SK-N-SH (cell line): Measurements from ENCODE around the gene AMHR2. TPM values are rescaled to one million over a fixed set of nuclear protein-coding genes. Genes with fewer than 3 reads are reported as not detected.

Experiments used
- CTCF ChIA-PET: fragments of 300-600, 350-600 bp; formaldehyde crosslinking; extraction: SDS; loops from one replicate; lab custom pipeline; 2021; lab: Yijun Ruan, JAX
- POLR2A ChIA-PET: fragments of 350-600 bp; sonication (Branson Sonifier 250); formaldehyde crosslinking; extraction: SDS; loops from one replicate; lab custom pipeline; 2020; ENCODE audit warnings: antibody characterized with exemption, inconsistent platforms; lab: Yijun Ruan, JAX
- DNase-seq: peaks from one replicate; pipeline ENCODE4 v3.0.0; 2012
- H2AFZ ChIP-seq: fragments of 200-600 bp; sonication (generic); 2 replicates; pipeline ENCODE4 v1.8.1; 2016; ENCODE audit warnings: antibody characterized with exemption, mild to moderate bottlenecking, low read depth
- H3F3A ChIP-seq: fragments of 200-600 bp; sonication (generic); replicated peaks from 2 replicates; pipeline ENCODE3; 2016; ENCODE audit warnings: antibody characterized with exemption, mild to moderate bottlenecking; ENCODE audit not compliant: insufficient read depth
- H3K27ac ChIP-seq, 2 experiments: fragments of 200-500 bp in 1 of 2; fragments of 200-600 bp in 1 of 2; sonication (Bioruptor generic) in 1 of 2; sonication (generic), shearing (Covaris generic) in 1 of 2; 2 replicates each; pipeline versions ENCODE4 v1.5.1 to v1.6.1; 2014 to 2016; ENCODE audit warnings: low read depth in 2 of 2, inconsistent platforms in 1 of 2, low read length in 1 of 2, mild to moderate bottlenecking in 1 of 2, mixed read lengths in 1 of 2
- H3K27me3 ChIP-seq: fragments of 200-600 bp; sonication (generic), shearing (Covaris generic); 2 replicates; pipeline ENCODE4 v1.6.1; 2016; ENCODE audit warnings: mixed run types; ENCODE audit not compliant: insufficient read depth
- H3K36me3 ChIP-seq, 2 experiments: fragments of 200-500 bp in 1 of 2; fragments of 200-600 bp in 1 of 2; sonication (Bioruptor generic) in 1 of 2; sonication (generic) in 1 of 2; replicated peaks in 1 of 2; 2 replicates each; pipeline versions ENCODE3 to v1.5.1; 2014 to 2016; ENCODE audit warnings: low read length in 1 of 2, mild to moderate bottlenecking in 1 of 2; ENCODE audit not compliant: insufficient read depth in 2 of 2, control insufficient read depth in 1 of 2
- H3K4me1 ChIP-seq, 2 experiments: fragments of 200-500 bp in 1 of 2; fragments of 200-600 bp in 1 of 2; sonication (Bioruptor generic) in 1 of 2; sonication (generic), shearing (Covaris generic) in 1 of 2; 2 replicates each; pipeline versions ENCODE4 v1.5.1 to v1.6.1; 2014 to 2016; ENCODE audit warnings: low read depth in 1 of 2, low read length in 1 of 2, mixed run types in 1 of 2; ENCODE audit not compliant: insufficient read depth in 2 of 2, control insufficient read depth in 1 of 2
- H3K4me2 ChIP-seq: fragments of 200-600 bp; sonication (generic), shearing (Covaris generic); 2 replicates; pipeline ENCODE4 v1.6.1; 2017; ENCODE audit warnings: mixed run types
- H3K4me3 ChIP-seq, 2 experiments: fragments of 200-500 bp in 1 of 2; fragments of 200-600 bp in 1 of 2; sonication (Bioruptor generic) in 1 of 2; sonication (generic), shearing (Covaris generic) in 1 of 2; 2 replicates each; pipeline versions ENCODE4 v1.5.1 to v1.8.1; 2014 to 2016; ENCODE audit warnings: low read depth in 2 of 2, inconsistent platforms in 1 of 2, low read length in 1 of 2, mild to moderate bottlenecking in 1 of 2, mixed read lengths in 1 of 2, moderate library complexity in 1 of 2
- H3K79me2 ChIP-seq: fragments of 200-600 bp; sonication (generic); 2 replicates; pipeline ENCODE4 v1.8.1; 2017; ENCODE audit warnings: mild to moderate bottlenecking; ENCODE audit not compliant: insufficient read depth
- H3K9ac ChIP-seq: fragments of 200-600 bp; sonication (generic); 2 replicates; pipeline ENCODE4 v1.6.1; 2017; ENCODE audit warnings: mixed run types
- H3K9me2 ChIP-seq: fragments of 200-600 bp; sonication (generic); 2 replicates; pipeline ENCODE4 v1.6.1; 2017; ENCODE audit warnings: mixed run types
- H3K9me3 ChIP-seq: fragments of 200-600 bp; sonication (generic); 2 replicates; pipeline ENCODE4 v1.6.1; 2017; ENCODE audit warnings: mixed run types, mild to moderate bottlenecking, moderate library complexity
- H4K20me1 ChIP-seq: fragments of 200-600 bp; sonication (generic); 2 replicates; pipeline ENCODE4 v1.6.1; 2017; ENCODE audit warnings: mild to moderate bottlenecking, mixed run types; ENCODE audit not compliant: insufficient read depth
- CHD2 ChIP-seq: fragments of 150-350 bp; IDR thresholded peaks from 2 replicates; pipeline ENCODE4 v1.6.1; 2018; ENCODE audit warnings: low read length; ENCODE audit not compliant: partially characterized antibody
- ELF1 ChIP-seq: IDR thresholded peaks from 2 replicates; pipeline ENCODE4 v1.4.0; 2012
- EZH2phosphoT487 ChIP-seq: fragments of 200-600 bp; sonication (generic); IDR thresholded peaks from 2 replicates; pipeline ENCODE4 v1.6.1; 2017; ENCODE audit warnings: low read depth, mixed run types, mild to moderate bottlenecking, antibody characterized with exemption, moderate library complexity, borderline replicate concordance
- FOXJ3 ChIP-seq: sonication (generic); formaldehyde crosslinking; IDR thresholded peaks from 2 replicates; pipeline ENCODE4 v1.5.1; 2020; ENCODE audit warnings: mild to moderate bottlenecking, missing genetic modification reagents
- GABPA ChIP-seq: IDR thresholded peaks from 2 replicates; pipeline ENCODE4 v1.4.0; 2012; ENCODE audit warnings: low read depth, mild to moderate bottlenecking
- JUND ChIP-seq: IDR thresholded peaks from 2 replicates; pipeline ENCODE4 v1.4.0; 2012
- MEF2A ChIP-seq: IDR thresholded peaks from 2 replicates; pipeline ENCODE4 v1.4.0; 2012; ENCODE audit warnings: low read depth, borderline replicate concordance
- MXI1 ChIP-seq: IDR thresholded peaks from 2 replicates; pipeline ENCODE4 v1.6.1; 2012; ENCODE audit warnings: mild to moderate bottlenecking, low read depth, low read length, improper control_type of control experiment
- NFIC ChIP-seq: IDR thresholded peaks from 2 replicates; pipeline ENCODE4 v1.4.0; 2012; ENCODE audit warnings: borderline replicate concordance
- POLR2AphosphoS5 ChIP-seq: IDR thresholded peaks from 2 replicates; pipeline ENCODE4 v1.6.1; 2012; ENCODE audit warnings: low read depth, low read length
- RCOR1 ChIP-seq: fragments of 150-350 bp; IDR thresholded peaks from 2 replicates; pipeline ENCODE4 v1.6.1; 2017; ENCODE audit warnings: antibody characterized with exemption, low read length
- RFX5 ChIP-seq: IDR thresholded peaks from 2 replicates; pipeline ENCODE4 v1.6.1; 2012; ENCODE audit warnings: mild to moderate bottlenecking, improper control_type of control experiment, low read length
- RXRA ChIP-seq: IDR thresholded peaks from 2 replicates; pipeline ENCODE4 v1.4.0; 2012; ENCODE audit warnings: low read depth, mild to moderate bottlenecking, borderline replicate concordance
- SMC3 ChIP-seq: IDR thresholded peaks from 2 replicates; pipeline ENCODE4 v1.6.1; 2012; ENCODE audit warnings: low read depth, low read length, improper control_type of control experiment
- TCF12 ChIP-seq: IDR thresholded peaks from 2 replicates; pipeline ENCODE4 v1.4.0; 2012
- YY1 ChIP-seq: IDR thresholded peaks from 2 replicates; pipeline ENCODE4 v1.4.0; 2012; ENCODE audit warnings: low read depth, mild to moderate bottlenecking
- WGBS: methylation state at CpG from one replicate; pipeline ENCODE4 v1.1.6; 2017; ENCODE audit warnings: low lambda C conversion rate; 5-methylcytosine and 5-hydroxymethylcytosine counted together
- polyA plus RNA-seq, 3 experiments: library from polyadenylated mRNA; depleted of rRNA; stranded (reverse); fragments of >200 nt; gene quantifications; 2 replicates each; pipeline ENCODE4 v1.2.3, GENCODE V29; 2012
- TF ChIP-seq, protein P1 (sequence below): fragments of 150-350 bp; IDR thresholded peaks from 2 replicates; pipeline ENCODE4 v1.6.1; 2016; ENCODE audit warnings: mild to moderate bottlenecking, low read depth, low read length
- TF ChIP-seq, protein P2 (sequence below): IDR thresholded peaks from 2 replicates; pipeline ENCODE4 v1.4.0; 2012; ENCODE audit warnings: low read depth, borderline replicate concordance
- TF ChIP-seq, protein P3 (sequence below): IDR thresholded peaks from 2 replicates; pipeline ENCODE4; 2012

The AMHR2 gene
- polyA plus RNA-seq, 1 of the 3 experiments (the other 2 are of a cell fraction), result 0.03 TPM

DNA sequence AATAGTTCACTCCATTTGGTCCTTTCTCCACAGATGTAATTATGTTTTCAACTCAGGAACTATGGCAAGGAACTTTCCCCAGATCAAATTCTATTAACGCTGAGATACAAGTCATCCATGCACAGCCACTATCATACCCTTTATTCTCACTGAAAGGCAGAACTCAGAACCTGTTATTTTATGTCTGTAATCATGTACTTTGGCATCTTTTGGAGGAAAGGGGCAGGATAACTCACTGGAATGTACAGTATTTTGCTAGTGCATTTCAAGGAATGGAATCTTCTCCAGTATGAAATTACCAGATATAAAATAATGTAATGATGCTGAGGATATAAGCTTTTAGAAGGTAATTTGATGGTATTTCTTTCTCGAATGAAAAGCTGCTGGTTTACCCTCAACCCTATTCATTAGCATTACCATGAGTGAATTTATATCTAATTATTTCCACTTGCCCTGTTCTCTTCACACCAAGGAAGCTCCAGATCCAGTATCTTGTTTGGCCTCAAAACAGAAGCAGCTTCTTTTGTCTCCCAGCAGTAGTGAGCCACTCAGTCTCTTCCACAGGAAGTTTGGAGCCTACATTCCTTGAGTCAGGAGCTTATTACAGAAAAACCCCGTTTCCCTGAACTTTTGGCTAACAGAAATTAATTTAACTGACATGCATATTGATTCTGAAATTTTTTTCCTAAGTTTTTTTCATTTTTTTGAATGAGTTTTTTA lies 10.0 kb upstream of the AMHR2 start:
- H4K20me1 ChIP-seq, result no peaks in the 10 kb centered on the region
- POLR2A ChIA-PET, result interaction anchor here (1.4 kb wide), 1 partner anchor 34 kb away, joined by 4 read pairs; no protein-coding TSS in a partner anchor

DNA sequence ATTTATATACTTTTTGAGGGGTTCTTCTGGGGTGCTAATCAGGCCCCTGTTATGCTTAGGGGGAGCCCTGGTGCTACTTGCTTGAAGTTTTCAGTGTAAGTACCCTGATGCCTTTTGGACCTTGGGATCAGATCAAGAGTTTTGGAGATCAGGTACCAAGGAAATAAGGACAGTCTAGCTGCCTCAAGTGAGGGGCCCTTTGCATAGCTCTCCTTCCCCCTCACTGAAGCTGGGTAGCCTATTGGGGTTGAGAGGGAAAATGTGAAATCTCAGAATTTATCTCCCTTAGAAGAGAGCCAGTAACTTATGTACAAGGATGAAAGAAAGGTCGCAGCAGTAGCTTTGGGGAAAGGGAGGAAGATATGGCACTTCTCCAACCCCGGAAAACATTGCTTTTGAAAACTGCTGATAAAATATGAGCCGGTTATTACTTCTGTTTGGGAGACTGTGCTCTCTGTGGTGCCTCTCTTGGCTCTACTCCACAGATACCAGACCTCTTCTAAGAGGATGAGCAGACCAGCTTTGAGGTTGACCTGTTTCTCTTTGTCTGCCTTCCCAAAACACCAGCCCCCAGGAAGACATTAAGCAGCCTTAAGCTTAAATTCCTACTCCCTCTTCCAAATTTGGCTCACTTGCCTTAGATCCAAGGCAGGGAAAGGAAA lies 8.8 kb upstream of the AMHR2 start:
- no peaks in the 10 kb centered on the region for H4K20me1 ChIP-seq
- H3K27ac ChIP-seq, result peak overlapping the region; percentile 73 to 99
- no peaks in the 10 kb centered on the region for H3K9me3 ChIP-seq
- 2% methylated on average over 3 of the region's 3 CpGs for WGBS
- H3K4me2 ChIP-seq, result peak overlapping the region; percentile 69
- peaks cover 15 to 18% of the 10 kb centered on the region in 2 experiments for H3K36me3 ChIP-seq
- POLR2A ChIA-PET, result interaction anchor here (0.7 to 1.4 kb wide), 7 partner anchors 24 to 116 kb away, joined by 3 to 5 read pairs (median 4); partner anchors contain the start of gene MYG1
- no peak overlapping the region for H3K4me3 ChIP-seq
- DNase-seq, result peak; percentile 58
- H3F3A ChIP-seq, result peaks cover 43% of the 10 kb centered on the region
- no peaks in the 10 kb centered on the region for H3K27me3 ChIP-seq
- peaks cover 45 to 47% of the 10 kb centered on the region in 2 experiments for H3K4me1 ChIP-seq
- H2AFZ ChIP-seq, result no peak overlapping the region
- H3K79me2 ChIP-seq, result no peaks in the 10 kb centered on the region; the same call in 1 of the 2 replicates
- CTCF ChIA-PET, result interaction anchor here (0.8 to 2.8 kb wide), 8 partner anchors 9 to 83 kb away, joined by 3 to 23 read pairs (median 3); partner anchors contain the start of gene SP1
- no peak overlapping the region; the same call in 1 of the 2 replicates for H3K9ac ChIP-seq
- H3K9me2 ChIP-seq, result no peaks in the 10 kb centered on the region
- no peak for TF ChIP-seq MEF2A
- no peak for TF ChIP-seq FOXJ3
- TF ChIP-seq RCOR1, result peak; percentile 64
- TF ChIP-seq MXI1, result peak; percentile 21; the same call in 1 of the 2 replicates
- TF ChIP-seq, protein P1, sequence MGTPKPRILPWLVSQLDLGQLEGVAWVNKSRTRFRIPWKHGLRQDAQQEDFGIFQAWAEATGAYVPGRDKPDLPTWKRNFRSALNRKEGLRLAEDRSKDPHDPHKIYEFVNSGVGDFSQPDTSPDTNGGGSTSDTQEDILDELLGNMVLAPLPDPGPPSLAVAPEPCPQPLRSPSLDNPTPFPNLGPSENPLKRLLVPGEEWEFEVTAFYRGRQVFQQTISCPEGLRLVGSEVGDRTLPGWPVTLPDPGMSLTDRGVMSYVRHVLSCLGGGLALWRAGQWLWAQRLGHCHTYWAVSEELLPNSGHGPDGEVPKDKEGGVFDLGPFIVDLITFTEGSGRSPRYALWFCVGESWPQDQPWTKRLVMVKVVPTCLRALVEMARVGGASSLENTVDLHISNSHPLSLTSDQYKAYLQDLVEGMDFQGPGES, result no peak
- TF ChIP-seq RFX5, result no peak
- no peak for TF ChIP-seq GABPA
- peak; percentile 65 for TF ChIP-seq TCF12
- TF ChIP-seq NFIC, result peak; percentile 55; the same call in 1 of the 2 replicates
- no peak for TF ChIP-seq SMC3
- TF ChIP-seq YY1, result no peak
- TF ChIP-seq, protein P2, sequence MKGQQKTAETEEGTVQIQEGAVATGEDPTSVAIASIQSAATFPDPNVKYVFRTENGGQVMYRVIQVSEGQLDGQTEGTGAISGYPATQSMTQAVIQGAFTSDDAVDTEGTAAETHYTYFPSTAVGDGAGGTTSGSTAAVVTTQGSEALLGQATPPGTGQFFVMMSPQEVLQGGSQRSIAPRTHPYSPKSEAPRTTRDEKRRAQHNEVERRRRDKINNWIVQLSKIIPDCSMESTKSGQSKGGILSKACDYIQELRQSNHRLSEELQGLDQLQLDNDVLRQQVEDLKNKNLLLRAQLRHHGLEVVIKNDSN, result no peak
- no peak; the same call in 1 of the 2 replicates for TF ChIP-seq POLR2AphosphoS5
- TF ChIP-seq, protein P3, sequence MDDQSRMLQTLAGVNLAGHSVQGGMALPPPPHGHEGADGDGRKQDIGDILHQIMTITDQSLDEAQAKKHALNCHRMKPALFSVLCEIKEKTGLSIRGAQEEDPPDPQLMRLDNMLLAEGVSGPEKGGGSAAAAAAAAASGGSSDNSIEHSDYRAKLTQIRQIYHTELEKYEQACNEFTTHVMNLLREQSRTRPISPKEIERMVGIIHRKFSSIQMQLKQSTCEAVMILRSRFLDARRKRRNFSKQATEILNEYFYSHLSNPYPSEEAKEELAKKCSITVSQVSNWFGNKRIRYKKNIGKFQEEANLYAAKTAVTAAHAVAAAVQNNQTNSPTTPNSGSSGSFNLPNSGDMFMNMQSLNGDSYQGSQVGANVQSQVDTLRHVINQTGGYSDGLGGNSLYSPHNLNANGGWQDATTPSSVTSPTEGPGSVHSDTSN, result peak; percentile 7; the same call in 1 of the 2 replicates
- TF ChIP-seq RXRA, result no peak
- TF ChIP-seq ELF1, result no peak
- peak; percentile 49 for TF ChIP-seq CHD2
- no peak for TF ChIP-seq JUND

More for the DNA sequence above, 10.0 kb upstream of the AMHR2 start:
- Histone ChIP-seq H3K4me1 (peaks cover 44 to 47% of the 10 kb centered on the region in 2 experiments), H3K4me3 (no peak overlapping the region; a peak in 1 of 4 replicates), H3K36me3 (peaks cover 21 to 29% of the 10 kb centered on the region in 2 experiments), H3K27me3 (no peaks in the 10 kb centered on the region), H3F3A (peaks cover 43% of the 10 kb centered on the region), H3K4me2 (peak overlapping the region; percentile 71), H3K27ac (peak overlapping the region; percentile 73 to 99), H2AFZ (no peak overlapping the region), H3K9ac (peak overlapping the region; percentile 25; the same call in 1 of the 2 replicates), H3K9me3 (no peaks in the 10 kb centered on the region), H3K79me2 (peaks cover 4% of the 10 kb centered on the region; the same call in 1 of the 2 replicates)
- CTCF ChIA-PET, result interaction anchor here (0.9 to 2.8 kb wide), 5 partner anchors 28 to 68 kb away, joined by 3 to 23 read pairs (median 4); no protein-coding TSS in a partner anchor
- TF ChIP-seq NFIC (no peak), EZH2phosphoT487 (no peak), RXRA (no peak), RFX5 (no peak)
- TF ChIP-seq, protein P3, result peak; percentile 8; the same call in 1 of the 2 replicates
- TF ChIP-seq, all 33 proteins: peak for 1
- H3K9me2 ChIP-seq, result no peaks in the 10 kb centered on the region
- DNase-seq, result no peak
- WGBS, result 14% methylated on average over 3 of the region's 3 CpGs
